ENCODE data around the gene SEC22B. TPM values are rescaled to one million over a fixed set of nuclear protein-coding genes. Genes with fewer than 3 reads are reported as not detected.
A peak's percentile ranks its signal among the peaks of the same experiment; 100 is the strongest.
"Not testable (repeated sequence)": the region's sequence is repeated elsewhere in the genome, so short reads cannot be mapped to it uniquely, and the experiment has no call there.

Gene SEC22B
- 25.9 and 26.7 TPM in 2 replicates for total RNA-seq

DNA sequence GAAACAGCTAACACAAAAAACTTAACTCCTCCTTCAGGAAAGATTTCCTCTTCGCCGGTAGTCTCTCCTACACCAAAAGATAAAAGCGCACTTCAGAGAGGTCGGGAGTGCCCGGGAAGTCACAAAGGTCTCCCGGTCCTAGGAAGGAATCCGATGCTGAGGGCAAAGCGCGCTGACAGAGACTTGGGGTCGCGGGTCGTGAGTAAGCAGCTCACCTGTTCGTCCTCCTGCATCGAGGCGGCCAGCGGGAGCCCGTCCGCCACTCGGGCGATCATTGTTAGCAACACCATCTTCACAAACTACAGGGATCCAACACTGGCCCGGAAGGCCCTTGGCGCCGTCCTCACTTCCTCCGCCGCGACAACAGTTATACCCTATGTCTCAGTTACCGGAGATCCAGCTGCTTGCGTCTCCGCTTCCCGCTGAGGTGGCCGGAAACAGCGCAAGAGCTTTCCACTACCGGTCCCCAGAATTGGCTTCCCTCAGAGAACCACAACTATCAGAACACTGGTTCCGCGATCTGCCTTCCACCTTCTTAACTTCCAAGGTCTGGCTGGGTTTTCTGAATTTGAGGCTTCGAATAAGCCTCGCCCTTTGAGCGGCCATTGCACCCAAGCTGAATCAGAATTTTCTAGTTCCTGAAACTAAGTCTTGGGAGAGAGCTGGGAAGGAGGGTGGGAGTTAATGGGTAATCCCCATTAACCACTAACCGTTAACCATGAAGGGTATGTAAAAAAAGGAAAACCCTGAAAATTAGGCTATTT lies at the start of gene SEC22B:
Gene SEC22B (minus strand): TSS at position 429 of the 764 bp plus-strand sequence. CDS start 139 bp downstream, at position 290.
- peak; percentile 78 for DNase-seq (ENCODE audit: low read depth, low spot score)

DNA sequence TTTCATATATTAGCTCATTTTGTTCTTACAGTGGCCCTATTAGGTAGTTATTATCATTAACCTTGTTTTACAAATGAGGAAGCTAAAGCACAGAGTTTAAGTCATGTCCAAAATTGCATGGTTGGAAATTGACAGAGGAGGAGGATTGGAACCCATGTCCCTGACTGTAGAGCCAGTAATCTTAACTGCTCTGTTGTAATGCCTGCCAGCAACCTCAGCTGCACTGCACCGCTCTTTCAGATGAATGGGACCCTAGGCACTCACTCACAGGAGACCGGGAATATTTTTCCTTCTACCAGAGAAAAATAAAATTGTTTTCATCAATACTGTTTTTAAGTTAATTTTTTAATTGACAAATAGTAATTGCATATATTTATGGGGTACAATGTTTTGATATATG lies 41.6 kb upstream of the SEC22B start:
- DNase-seq (ENCODE audit: low read depth, low spot score): not testable (repeated sequence)

DNA sequence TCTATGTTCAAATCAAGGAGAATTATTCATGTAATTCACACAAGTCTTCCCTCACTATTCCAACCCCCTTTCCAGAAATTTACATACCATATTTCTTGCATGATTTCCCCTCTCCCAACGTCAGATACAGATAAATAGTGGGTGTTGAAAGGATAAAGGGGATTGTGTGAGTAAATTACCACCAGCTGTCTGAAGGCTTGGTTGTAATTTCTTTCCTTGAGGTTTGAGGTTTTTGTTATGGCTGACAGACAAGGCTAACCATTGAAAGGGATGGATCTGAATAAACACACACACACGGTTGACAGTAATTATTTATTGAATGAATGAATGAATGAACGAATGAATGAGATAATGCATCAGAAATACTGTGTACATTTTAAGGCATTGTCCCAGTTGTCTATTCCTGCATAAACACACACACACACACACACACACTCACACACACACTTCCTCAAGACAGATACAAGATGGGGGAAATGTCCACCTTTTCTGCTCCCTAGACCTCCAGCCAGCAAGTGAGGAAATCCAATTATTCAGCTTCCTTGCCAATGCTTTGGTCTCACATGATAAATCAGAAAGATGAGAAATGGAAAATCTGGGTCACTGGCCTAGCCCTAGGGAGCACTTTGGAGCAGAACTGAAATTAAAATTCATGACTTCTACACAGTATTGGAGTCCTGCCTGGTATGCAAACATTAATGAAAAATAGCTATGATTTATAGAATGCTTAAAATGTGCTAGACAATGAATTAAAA lies 41.0 kb upstream of the SEC22B start:
- DNase-seq (ENCODE audit: low read depth, low spot score): not testable (repeated sequence)

DNA sequence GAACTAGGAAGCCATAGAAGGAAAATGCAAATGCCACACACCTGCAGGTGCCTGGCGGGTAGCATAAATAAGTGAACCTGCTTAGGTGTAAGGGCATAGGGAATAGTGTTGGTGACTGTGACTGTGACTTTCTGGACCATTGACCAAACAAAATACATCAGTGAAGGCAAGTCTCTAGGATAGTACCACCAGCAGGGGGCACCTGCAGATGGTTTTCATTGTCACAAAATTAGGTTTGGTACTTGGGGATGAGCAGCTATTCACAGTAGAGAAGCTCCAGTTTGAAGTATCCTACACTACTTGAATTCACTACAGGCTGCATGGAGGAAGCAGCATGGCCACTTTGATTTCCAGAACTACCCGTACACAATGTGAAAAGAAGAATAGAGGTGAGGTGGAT lies 37.3 kb upstream of the SEC22B start:
- DNase-seq (ENCODE audit: low read depth, low spot score): not testable (repeated sequence)

DNA sequence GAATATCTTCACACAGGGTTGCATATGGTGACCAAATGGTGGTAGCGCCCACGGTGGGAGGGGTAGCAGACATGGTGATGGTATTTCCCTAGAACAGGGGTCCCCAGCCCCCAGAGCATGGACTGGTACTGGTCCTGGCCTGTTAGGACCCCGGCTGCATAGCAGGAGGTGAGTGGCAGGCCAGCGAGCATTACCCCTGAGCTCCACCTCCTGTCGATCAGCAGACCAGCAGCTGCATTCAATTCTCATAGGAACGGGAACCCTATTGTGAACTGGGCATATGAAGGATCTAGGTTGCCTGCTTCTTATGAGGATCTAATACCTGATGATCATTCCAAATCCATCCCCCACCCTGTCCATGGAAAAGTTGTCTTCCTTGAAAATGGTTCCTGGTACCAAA lies 34.4 kb upstream of the SEC22B start:
- DNase-seq (ENCODE audit: low read depth, low spot score): not testable (repeated sequence)

DNA sequence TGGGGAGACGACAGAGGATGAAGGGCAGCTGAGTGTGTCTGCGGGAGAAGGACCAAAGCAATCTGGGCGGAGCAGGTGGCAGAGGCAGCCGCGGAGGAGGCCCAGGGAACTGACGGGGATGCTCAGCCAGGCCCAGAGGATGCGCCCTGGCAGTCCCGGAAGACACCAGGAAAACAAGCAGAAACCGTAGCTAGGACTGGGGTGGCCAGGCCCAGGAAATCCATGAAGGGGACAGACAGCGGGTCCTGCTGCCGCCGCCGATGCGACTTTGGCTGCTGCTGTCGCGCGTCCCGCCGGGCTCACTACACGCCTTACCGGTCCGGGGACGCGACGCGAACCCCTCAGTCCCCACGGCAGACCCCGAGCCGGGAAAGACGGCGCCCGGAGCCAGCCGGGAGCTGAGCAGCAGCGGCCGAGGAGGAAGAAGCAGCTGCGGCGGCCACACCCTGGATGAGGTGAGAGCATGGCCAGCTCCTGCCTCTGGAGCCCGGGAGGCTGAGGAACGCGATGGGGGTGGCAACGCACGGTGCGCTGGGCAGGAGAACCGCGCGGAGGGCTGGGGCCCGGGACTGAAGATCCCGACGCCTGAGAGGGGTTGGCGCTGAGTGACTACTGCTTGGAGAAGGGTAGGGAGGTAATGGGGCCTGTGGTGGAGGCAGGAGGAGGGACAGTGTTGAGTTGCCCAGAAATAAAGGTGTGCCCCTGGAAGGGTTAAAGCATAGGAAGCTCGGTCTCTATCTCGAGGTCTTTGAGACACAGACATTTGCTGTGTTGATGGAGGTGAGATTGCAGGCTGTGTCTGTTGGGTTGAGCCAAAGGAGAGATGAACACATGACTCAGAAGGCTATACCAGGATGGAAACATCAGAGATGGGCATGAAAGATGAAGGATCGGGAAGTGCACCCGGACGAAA lies 20.8 kb upstream of the SEC22B start:
- not testable (repeated sequence) for DNase-seq (ENCODE audit: low read depth, low spot score)

DNA sequence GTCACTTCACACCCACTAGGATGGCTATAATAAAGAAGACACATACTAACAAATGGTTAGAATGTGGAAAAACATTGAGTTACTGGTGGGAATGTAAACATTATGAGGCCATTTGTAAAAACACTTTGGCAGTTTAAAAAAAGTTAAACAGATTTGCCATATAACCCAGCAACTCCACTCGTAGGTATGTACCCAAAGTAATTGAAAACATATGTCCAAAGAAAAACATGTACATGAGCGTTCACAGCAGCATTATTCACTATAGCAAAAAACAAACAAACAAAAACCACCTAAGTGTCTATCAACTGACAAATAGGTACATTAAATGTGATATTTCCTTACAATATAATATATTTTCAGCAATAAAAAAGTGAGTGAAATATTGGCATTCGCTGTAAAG lies 12.3 kb upstream of the SEC22B start:
- DNase-seq (ENCODE audit: low read depth, low spot score): not testable (repeated sequence)

DNA sequence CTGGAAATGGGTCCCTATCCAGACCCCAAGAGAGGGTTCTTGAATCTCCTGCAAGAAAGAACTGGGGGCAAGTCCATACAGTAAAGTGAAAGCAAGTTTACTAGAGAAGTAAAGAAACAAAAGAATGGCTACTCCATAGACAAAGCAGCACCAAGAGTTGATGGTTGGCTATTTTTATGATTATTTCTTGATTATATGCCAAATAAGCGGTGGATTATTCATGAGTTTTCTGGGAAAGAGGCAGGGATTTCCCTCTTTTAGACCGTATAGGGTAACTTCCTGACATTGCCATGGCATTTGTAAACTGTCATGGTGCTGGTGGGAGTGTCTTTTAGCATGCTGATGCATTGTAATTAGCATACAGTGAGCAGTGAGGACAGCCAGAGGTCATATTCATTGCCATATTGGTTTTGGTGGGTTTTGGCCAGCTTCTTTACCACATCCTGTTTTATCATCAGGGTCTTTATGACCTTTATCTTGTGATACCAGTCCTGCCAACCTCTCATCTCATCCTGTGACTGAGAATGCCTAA lies 5.9 kb upstream of the SEC22B start:
- not testable (repeated sequence) for DNase-seq (ENCODE audit: low read depth, low spot score)

DNA sequence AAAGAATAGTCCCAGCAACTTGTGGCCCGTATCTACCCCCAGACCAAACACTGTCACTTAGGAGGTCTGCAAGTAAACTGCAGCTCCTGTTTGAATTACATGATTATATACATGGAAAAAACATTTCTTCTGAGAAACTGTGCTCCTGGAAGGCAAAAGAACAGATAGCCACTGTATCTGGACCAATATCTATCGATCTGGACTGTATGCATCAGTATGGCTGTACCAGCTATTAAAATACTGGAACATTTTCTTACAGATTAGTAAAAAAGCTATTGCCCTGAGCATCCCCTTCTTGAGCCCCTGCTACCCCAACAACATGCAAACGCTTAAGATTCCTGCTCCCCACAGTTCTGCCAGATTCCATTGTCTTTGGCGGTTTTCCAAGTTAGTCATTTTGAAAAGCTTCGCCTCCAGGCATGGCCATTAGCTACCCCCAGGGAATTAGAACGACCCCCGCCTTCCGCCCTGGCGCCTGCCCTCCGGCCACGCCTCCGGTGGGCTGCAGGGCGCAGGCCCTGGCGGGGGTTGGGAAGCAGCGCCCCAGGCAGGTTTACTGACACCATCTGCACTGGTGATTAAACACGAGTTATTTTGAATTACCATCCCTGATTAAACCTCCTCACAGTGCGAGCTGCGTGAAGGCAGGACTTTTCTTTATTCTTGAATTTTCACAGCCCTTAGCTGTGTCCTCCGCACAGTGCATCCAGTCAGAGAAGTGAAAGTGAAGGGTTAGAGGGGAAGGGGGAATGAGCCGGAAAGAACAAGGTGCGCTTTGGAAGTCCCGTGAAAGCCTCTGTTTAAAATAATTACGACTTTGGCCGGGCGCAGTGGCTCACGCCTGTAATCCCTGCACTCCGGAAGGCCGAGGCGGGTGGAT lies 3.7 kb upstream of the SEC22B start:
- DNase-seq (ENCODE audit: low read depth, low spot score): not testable (repeated sequence)

DNA sequence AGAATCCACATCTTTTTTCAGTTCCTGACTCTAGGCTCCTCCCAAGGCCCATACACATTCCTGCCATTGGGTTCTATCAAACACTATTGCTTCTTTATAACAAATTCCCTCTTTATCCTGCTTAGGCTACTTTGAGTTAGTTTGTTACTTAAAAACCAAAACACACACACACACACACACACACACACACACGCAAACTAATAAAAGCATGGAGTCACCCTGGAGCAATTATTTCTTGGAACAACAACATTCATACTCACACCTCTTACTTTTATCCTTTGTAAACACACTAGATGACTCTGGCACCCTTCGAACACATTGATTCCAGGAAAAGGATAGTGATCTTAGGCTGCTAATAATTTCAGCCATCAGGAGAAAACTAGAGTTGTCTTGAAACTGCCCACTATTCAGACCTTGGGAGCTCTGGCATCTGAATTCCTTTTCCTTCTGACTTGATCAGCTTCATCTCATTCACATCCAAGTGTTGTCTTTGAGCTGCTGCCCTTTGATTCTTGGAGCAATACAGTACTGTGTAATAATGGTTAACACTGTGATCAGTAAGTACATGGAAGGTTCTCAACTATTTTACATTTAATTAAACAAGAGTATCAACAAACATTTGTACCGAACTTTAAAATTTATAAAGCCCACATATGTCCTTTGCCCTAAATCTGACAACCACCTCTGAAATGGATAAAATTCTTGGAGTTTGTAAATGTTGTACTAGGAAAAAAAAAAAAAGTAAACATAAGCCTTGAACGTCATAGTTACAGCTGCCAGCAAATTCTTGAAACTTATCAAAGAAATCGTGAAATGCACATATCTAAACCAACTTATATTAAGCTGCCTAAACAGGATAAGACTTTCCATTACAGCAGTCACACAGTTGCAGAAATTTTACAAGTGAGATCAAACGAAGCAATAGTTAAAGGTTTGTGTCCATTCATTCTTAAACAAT lies 2.8 kb upstream of the SEC22B start:
- no peak for DNase-seq (ENCODE audit: low read depth, low spot score)

DNA sequence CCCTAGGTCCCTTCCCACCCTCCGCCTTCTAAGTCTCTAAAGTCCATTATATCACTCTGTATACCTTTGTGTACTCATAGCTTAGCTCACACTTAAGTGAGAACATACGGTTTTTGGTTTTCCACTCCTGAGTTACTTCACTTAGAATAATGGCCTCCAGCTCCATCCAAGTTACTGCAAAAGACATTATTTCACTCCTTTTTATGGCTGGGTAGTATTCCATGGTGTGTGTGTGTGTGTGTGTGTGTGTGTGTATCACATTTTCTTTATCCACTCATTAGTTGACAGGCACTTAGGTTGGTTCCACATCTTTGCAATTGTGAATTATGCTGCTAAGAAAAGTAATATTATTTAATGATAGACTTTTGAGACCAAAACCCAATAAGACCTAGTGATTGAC lies 1.7 kb upstream of the SEC22B start:
- not testable (repeated sequence) for DNase-seq (ENCODE audit: low read depth, low spot score)

DNA sequence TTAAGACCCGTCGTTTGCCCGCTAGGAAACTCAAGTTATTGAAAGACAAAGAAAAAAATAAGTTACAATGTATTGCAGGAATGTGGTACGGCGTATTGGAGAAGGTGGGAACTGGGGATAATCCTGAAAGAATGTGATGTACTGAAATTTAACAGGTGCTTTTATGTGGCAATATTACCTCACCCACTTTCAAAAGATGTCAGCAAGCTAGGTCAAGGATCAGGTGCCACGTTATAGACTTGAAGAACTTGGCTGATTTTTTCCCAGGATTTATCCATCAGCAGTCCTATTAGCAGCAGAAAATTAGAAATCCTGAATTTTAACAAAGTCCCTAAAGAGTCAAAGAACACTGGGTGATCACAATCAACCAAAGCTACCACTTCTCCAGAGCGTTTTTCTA lies 632 bp downstream of the SEC22B start:
- not testable (repeated sequence) for DNase-seq (ENCODE audit: low read depth, low spot score)

DNA sequence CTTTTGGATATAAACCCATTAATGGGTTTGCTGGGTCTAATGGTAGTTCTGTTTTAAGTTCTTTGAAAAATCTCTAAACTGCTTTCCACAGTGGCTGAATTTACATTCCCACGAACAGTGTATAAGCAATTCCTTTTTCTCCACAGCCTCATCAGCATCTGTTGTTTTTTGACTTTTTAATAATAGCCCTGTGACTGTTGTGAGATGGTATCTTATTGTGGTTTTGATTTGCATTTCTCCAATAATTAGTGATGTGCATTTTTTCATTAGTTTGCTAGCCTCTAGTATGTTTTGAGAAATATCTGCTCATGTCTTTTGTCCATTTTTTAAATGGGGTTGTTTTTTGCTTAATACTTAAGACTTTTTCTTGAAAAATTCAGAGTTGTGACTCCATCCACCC lies 11.6 kb downstream of the SEC22B start:
- not testable (repeated sequence) for DNase-seq (ENCODE audit: low read depth, low spot score)

DNA sequence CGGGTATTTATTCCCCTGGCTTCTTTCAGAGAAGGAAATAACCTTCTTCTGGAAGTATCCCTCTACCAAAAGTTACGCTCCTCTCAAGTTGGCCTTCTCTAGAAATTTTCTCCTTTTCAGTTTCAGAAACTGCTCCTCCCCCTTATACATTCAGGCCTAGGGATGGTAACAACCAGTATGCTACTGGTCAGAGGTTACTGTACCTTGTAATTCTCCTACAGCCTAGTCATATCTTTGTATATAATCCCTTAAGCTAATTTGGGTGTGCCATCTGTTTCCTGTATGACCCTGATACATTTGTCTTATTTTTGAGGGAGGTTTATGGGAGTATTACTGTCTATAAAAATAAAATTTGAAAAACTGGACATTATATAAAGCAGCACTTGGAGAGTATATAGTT lies 14.3 kb downstream of the SEC22B start:
- DNase-seq (ENCODE audit: low read depth, low spot score): not testable (repeated sequence)

DNA sequence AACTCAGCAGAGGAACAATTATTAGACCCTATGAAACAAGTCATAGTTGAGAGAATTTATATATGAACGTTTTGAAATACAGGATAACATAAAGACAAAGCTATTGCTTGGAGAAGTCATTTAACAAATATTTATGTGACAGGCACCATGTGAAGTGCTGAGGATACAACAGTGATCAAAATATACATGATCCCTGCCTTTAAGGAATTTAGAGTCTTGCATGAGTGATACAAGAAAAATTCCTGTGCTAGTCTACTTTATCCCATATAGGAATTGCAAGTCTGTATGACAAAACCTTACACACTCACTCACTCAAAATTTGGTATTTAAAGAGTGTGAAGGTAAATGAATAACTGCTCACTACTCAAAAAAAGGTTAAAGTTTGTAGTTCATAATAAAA lies 17.8 kb downstream of the SEC22B start:
- DNase-seq (ENCODE audit: low read depth, low spot score): not testable (repeated sequence)

DNA sequence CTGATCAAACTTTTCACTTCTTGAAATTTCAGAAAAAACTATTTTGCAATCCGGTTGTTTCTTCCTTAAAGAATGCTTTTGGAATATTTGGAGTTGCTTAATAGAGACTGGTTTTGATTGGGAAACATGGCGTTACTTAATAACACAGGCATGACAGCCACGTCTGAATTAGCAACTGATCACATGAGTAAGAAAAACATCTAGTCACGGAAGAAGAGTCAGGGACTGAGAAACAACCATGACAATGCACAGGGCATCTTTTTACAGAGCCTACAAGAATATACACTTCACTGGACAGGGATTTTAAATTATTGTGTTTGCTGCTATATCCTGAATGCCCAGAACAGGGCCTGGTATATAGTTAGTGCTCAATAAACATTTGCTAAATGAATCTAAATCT lies 18.2 kb downstream of the SEC22B start:
- not testable (repeated sequence) for DNase-seq (ENCODE audit: low read depth, low spot score)

DNA sequence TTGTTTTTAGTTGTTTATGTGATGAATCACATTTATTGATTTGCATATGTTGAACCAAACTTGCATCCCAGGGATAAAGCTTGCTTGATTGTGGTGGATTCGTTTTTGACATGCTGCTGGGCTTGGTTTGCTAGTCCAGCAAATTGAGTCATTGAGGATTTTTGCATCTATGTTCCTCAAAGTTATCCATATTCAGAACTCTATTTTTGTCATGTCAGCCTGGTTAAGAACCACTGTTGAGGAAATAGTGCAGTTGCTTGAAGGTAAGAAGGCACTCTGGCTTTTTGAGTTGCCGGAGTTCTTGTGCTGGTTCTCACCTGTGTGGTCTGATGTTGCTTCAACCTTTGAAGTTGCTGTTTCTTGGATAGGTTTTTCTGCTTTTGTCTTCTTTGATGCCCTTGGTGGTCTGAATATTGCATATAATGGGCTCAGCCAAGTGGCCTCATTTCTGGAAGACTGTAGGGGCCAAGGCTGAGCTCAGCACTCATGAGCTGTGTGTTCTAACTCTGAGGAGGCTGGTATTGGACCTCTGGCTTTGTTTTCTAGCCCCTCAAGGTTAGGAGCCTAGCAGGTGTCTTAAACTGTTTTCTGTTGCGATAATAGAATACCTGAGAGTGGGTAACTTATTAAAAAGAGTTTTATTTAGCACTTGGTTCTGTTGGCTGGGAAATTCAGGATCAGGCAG lies 26.0 kb downstream of the SEC22B start:
- not testable (repeated sequence) for DNase-seq (ENCODE audit: low read depth, low spot score)

DNA sequence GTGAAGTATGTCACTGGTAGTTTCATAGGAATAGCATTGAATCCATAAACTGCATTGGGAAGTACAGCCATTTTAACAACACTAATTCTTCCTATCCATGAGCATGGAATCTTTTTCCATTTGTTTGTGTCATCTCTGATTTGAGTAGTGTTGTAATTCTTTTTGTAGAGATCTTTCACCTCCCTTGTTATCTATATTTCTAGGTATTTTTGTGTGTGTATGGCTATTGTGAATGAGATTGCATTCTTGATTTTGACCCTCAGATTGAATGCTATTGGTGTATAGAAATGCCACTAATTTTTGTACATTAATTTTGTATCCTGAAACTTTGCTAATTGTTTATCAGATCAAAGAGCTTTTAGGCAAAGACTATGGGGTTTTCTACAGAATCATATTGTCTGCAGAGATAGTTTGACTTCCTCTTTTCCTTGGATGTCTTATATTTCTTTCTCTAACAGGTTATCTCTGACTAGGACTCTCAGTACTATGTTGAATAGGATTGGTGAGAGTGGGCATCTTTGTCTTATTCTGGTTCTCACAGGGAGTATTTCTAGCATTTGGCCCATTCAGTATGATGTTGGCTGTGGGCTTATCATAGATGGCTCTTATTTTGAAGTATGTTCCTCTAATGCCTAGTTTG lies 26.8 kb downstream of the SEC22B start:
- DNase-seq (ENCODE audit: low read depth, low spot score): not testable (repeated sequence)
